MM.1S (cell line): ENCODE measurements around the gene DUSP28.

ENCODE experiments used
- DNase-seq: peaks from one replicate; pipeline ENCODE4 v3.0.0-alpha.2; 2015
- H2AFZ ChIP-seq: fragments of 300-600 bp; sonication (generic); 2 replicates; pipeline ENCODE4 v1.6.0; 2016; ENCODE audit warnings: antibody characterized with exemption, low read length
- H3F3A ChIP-seq: fragments of 300-600 bp; sonication (generic); 2 replicates; pipeline ENCODE4 v1.6.1; 2016; ENCODE audit warnings: mild to moderate bottlenecking, antibody characterized with exemption, low read length, moderate library complexity, mixed read lengths; ENCODE audit not compliant: insufficient read depth
- H3K27ac ChIP-seq: fragments of 300-600 bp; sonication (generic); 2 replicates; pipeline ENCODE4 v1.5.1; 2016; ENCODE audit warnings: mild to moderate bottlenecking, low read length
- H3K27me3 ChIP-seq: fragments of 300-600 bp; sonication (generic); replicated peaks from 2 replicates; pipeline ENCODE4 v1.6.0; 2016; ENCODE audit warnings: low read length; ENCODE audit not compliant: insufficient read depth
- H3K36me3 ChIP-seq: fragments of 300-600 bp; sonication (generic); replicated peaks from 2 replicates; pipeline ENCODE4 v1.6.1; 2016; ENCODE audit warnings: mild to moderate bottlenecking, low read length, mixed read lengths; ENCODE audit not compliant: insufficient read depth
- H3K4me1 ChIP-seq: fragments of 300-600 bp; sonication (generic); 2 replicates; pipeline ENCODE4 v1.6.1; 2016; ENCODE audit warnings: low read length, mixed read lengths
- H3K4me2 ChIP-seq: fragments of 300-600 bp; sonication (generic); 2 replicates; pipeline ENCODE4 v1.6.0; 2016; ENCODE audit warnings: low read depth, low read length
- H3K4me3 ChIP-seq: fragments of 300-600 bp; sonication (generic); 2 replicates; pipeline ENCODE4 v1.5.1; 2016; ENCODE audit warnings: low read length, mixed read lengths
- H3K79me2 ChIP-seq: fragments of 300-600 bp; sonication (generic); 2 replicates; pipeline ENCODE4 v1.6.1; 2016; ENCODE audit warnings: mixed run types, low read length, mixed read lengths
- H3K9ac ChIP-seq: fragments of 300-600 bp; sonication (generic); 2 replicates; pipeline ENCODE4 v1.6.1; 2016; ENCODE audit warnings: low read length, mixed read lengths
- H3K9me2 ChIP-seq: fragments of 300-600 bp; sonication (generic); replicated peaks from 2 replicates; pipeline ENCODE4 v1.6.1; 2016; ENCODE audit warnings: mild to moderate bottlenecking, low read length, mixed read lengths; ENCODE audit not compliant: insufficient read depth
- H3K9me3 ChIP-seq: fragments of 300-600 bp; sonication (generic); replicated peaks from 2 replicates; pipeline ENCODE4 v1.6.1; 2016; ENCODE audit warnings: mild to moderate bottlenecking, low read length, mixed read lengths; ENCODE audit not compliant: insufficient read depth
- H4K20me1 ChIP-seq: fragments of 300-600 bp; sonication (generic); 2 replicates; pipeline ENCODE4 v1.6.1; 2016; ENCODE audit warnings: mild to moderate bottlenecking, low read length, moderate library complexity, mixed read lengths; ENCODE audit not compliant: insufficient read depth
- CTCF ChIP-seq: fragments of 300-600 bp; sonication (generic); IDR thresholded peaks from 2 replicates; pipeline ENCODE4 v1.5.1; 2016; ENCODE audit warnings: antibody characterized with exemption, low read length, mixed read lengths
- EZH2 ChIP-seq: fragments of 300-600 bp; sonication (generic); optimal IDR thresholded peaks from 2 replicates; pipeline ENCODE3; 2017; ENCODE audit warnings: low read depth, mild to moderate bottlenecking, antibody characterized with exemption, low read length, mixed read lengths
- EZH2phosphoT487 ChIP-seq: fragments of 300-600 bp; sonication (generic); IDR thresholded peaks from 2 replicates; pipeline ENCODE4 v1.6.1; 2018; ENCODE audit warnings: antibody characterized with exemption, low read length

Gene DUSP28

GRCh38 chr2:240597054-240597418, 36.9 kb downstream of the DUSP28 start:
- no peaks in the 10 kb centered on the region for H3K36me3 ChIP-seq
- TF ChIP-seq EZH2, result no peak
- TF ChIP-seq CTCF, result no peak
- no peak for TF ChIP-seq EZH2phosphoT487

GRCh38 chr2:240597419-240598181, 37.4 kb downstream of the DUSP28 start:
- no peaks in the 10 kb centered on the region for H3F3A ChIP-seq
- peaks cover 19% of the 10 kb centered on the region for H3K79me2 ChIP-seq
- no peaks in the 10 kb centered on the region for H3K4me1 ChIP-seq
- no peak overlapping the region for H2AFZ ChIP-seq
- no peak for TF ChIP-seq EZH2
- no peaks in the 10 kb centered on the region for H3K36me3 ChIP-seq
- H3K27me3 ChIP-seq, result no peaks in the 10 kb centered on the region
- H3K4me2 ChIP-seq, result no peak overlapping the region
- no peaks in the 10 kb centered on the region for H3K9me3 ChIP-seq
- no peak overlapping the region for H3K4me3 ChIP-seq
- DNase-seq, result no peak
- H3K9me2 ChIP-seq, result no peaks in the 10 kb centered on the region
- H4K20me1 ChIP-seq, result no peaks in the 10 kb centered on the region
- H3K9ac ChIP-seq, result no peak overlapping the region
- no peak overlapping the region for H3K27ac ChIP-seq

More at GRCh38 chr2:240597054-240597418, 36.9 kb downstream of the DUSP28 start:
- H3K27me3 ChIP-seq, result no peaks in the 10 kb centered on the region
- peaks cover 25% of the 10 kb centered on the region for H3K79me2 ChIP-seq
- no peaks in the 10 kb centered on the region for H3K9me2 ChIP-seq
- no peak for DNase-seq
- H3K4me2 ChIP-seq, result no peak overlapping the region
- H3K27ac ChIP-seq, result no peak overlapping the region
- no peak overlapping the region for H3K4me3 ChIP-seq
- no peaks in the 10 kb centered on the region for H3K4me1 ChIP-seq
- H2AFZ ChIP-seq, result no peak overlapping the region
- H3K9ac ChIP-seq, result no peak overlapping the region
- H4K20me1 ChIP-seq, result no peaks in the 10 kb centered on the region
- H3F3A ChIP-seq, result no peaks in the 10 kb centered on the region
- no peaks in the 10 kb centered on the region for H3K9me3 ChIP-seq

GRCh38 chr2:240598311-240598911, 38.3 kb downstream of the DUSP28 start:
- Histone ChIP-seq H3K4me1 (no peaks in the 10 kb centered on the region), H3K4me2 (no peak overlapping the region), H2AFZ (no peak overlapping the region), H3K9ac (no peak overlapping the region), H3K9me3 (no peaks in the 10 kb centered on the region), H3K79me2 (peaks cover 11% of the 10 kb centered on the region), H3F3A (no peaks in the 10 kb centered on the region), H3K9me2 (no peaks in the 10 kb centered on the region), H3K4me3 (no peak overlapping the region), H4K20me1 (no peaks in the 10 kb centered on the region), H3K27me3 (no peaks in the 10 kb centered on the region), H3K36me3 (no peaks in the 10 kb centered on the region), H3K27ac (no peak overlapping the region)
- DNase-seq, result no peak
- TF ChIP-seq EZH2phosphoT487 (no peak), EZH2 (no peak), CTCF (no peak)

- Histone ChIP-seq H3K9me2 (no peaks in the 10 kb centered on the region), H3K79me2 (peaks cover 5% of the 10 kb centered on the region), H3K4me1 (no peaks in the 10 kb centered on the region), H3K9ac (no peak overlapping the region), H3F3A (no peaks in the 10 kb centered on the region), H3K9me3 (no peaks in the 10 kb centered on the region), H2AFZ (no peak overlapping the region), H3K27me3 (no peaks in the 10 kb centered on the region), H3K4me3 (no peak overlapping the region), H3K27ac (no peak overlapping the region), H3K4me2 (no peak overlapping the region), H4K20me1 (no peaks in the 10 kb centered on the region), H3K36me3 (no peaks in the 10 kb centered on the region)
- no peak for TF ChIP-seq CTCF
- TF ChIP-seq EZH2phosphoT487, result no peak
- no peak for TF ChIP-seq EZH2
- no peak for DNase-seq
Measured at GRCh38 chr2:240599141-240599583, 39.0 kb downstream of the DUSP28 start.
